Endothelial cell (in vitro differentiated cells): ENCODE results near the gene RGPD8. TPM values are rescaled to one million over a fixed set of nuclear protein-coding genes. Genes with fewer than 3 reads are reported as not detected.

Experiments
- total RNA-seq: library from RNA; stranded (reverse); fragmentation: NEBNext Ultra II Directional; extraction: Animal tissue kit (Norgen Biotek cat#: 25700); gene quantifications from one replicate; pipeline ENCODE4 v1.2.1, GENCODE V29; 2021; ENCODE audit not compliant: unreplicated experiment

The RGPD8 gene
- total RNA-seq, 1 donor from 2014 or later = 11.8 TPM

Other genes starting within 250 kb of the RGPD8 start
- gene ZC3H8, start 178.6 kb downstream of the RGPD8 start, total RNA-seq = 6.1 TPM
- gene ZC3H6, start 158.0 kb downstream of the RGPD8 start, total RNA-seq = 6.8 TPM
- 89.9 TPM for gene TTL, start 48.5 kb upstream of the RGPD8 start, total RNA-seq
- 22.1 TPM for gene POLR1B, start 108.8 kb upstream of the RGPD8 start, total RNA-seq
- 27.4 TPM for gene CHCHD5, start 151.0 kb upstream of the RGPD8 start, total RNA-seq
- 255 TPM for gene SLC20A1, start 212.3 kb upstream of the RGPD8 start, total RNA-seq